Activated naive CD8-positive, alpha-beta T cell treated with anti-CD3 and anti-CD28 coated beads, Interleukin-2, amount 50 U/mL, for 16 hours (primary cell): ENCODE measurements around the gene IRF4.

Experiments
- DNase-seq: peaks from one replicate; pipeline ENCODE4 v3.0.0-alpha.2; 2020; ENCODE audit warnings: low read depth, low spot score

IRF4 gene

GRCh38 chr6:391559-392440, at the start of gene IRF4:
Gene IRF4, plus strand, starts transcription at chr6:391752. Its CDS starts 1,401 bp downstream, at chr6:393153.
- DNase-seq = peak; percentile 61

DNA sequence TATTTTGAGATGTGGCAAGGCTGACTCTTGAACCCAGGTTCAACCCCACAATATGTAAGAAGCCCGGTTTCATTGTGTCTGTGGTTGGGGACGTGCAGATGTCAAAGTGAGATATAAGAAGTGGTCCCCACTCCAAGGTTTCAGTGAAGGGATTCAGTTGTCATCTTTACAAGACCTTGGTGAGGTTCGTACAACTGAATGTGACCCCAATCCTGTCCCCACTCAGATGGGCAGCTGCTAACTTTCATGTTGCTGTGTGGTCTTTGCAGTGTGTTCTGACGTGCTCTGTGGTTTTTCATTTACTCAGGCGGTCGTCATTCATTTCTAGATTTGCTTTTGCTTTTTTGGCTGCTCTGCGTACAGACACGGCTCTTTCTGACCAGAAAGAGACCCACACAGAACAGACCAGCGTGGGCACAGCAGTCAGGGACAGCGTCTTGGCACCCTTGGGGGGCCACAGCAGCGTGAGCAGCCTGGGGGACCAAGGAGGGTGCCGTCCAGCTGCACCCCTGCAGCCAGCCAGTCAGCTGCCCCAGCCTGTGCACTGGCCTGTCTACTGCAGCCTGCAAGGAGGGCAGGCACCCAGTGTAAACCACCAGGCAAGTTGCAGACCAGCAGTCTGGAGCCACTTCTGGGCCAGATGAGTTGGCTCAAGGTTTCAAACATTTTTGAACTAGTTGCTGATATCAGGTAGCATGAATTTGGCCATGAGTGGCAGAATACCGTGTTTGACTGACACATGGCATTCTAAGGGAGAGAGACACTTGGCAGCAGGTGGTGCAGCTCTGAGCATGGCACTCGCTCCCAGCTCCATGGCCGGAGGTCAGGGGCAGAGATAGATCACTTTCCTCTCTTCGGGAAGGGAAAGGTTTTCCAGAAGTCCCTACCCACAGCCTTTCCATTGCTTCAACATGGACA, 49.4 kb upstream of the IRF4 start:
- DNase-seq = no peak

DNA sequence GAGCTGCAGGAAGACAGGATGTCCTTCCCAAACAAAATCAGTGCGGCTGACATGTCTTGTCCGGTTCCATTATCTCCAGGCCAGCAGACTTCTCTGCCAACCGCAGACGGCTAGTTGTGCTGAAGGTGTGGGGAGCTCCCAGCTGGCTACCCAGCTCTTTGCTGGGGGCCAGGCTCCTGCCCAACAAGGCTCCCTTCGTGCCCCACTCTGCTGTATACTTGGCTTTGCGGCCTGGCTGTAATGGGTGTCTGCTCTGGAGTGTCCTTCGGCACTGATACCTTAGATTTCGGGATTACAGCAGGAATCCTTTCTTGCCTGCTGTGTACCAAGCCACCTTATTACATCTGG, 48.7 kb upstream of the IRF4 start:
- DNase-seq = no peak

GRCh38 chr6:343226-343935, 48.2 kb upstream of the IRF4 start:
- no peak for DNase-seq

DNA sequence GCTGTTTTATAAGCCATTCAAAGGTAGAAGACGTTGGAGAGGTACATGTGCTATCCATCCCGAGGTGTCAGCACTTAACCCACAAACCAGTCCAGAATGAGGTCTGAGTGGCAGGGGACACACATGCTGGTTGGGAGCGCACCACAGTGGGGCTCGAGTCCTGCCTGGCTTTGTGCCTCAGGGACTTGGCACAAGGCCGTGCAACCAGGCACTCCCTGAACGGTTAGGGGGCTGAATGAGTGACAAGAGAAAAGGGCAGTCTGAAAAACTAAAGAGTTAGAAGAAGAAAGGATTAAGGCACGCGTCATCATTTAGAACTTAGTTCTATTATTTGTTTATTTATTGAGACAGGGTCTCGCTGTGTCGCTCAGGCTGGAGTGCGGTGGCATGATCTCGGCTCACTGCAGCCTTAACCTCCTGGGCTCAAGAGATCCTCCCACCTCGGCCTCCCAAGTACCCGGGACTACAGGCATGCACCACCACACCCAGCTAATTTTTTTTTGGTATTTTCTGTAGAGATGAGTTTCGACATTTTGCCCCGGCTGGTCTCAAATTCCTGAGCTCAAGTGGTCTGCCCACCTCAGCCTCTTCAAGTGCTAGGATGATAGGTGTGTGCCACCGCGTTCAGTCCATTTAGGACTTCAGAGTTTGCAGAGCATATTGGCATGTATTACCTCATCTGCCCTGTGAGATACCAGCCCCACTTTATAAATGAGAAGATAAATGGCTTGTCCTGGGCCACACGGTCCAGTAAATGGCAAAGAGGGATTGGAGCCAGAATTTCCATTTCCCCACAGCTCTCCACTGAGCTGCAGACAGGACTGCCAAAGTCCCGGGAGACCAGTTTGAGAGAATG, 47.4 kb upstream of the IRF4 start:
- no peak for DNase-seq

- DNase-seq = no peak
Measured at GRCh38 chr6:344816-345340, 46.7 kb upstream of the IRF4 start.

DNA sequence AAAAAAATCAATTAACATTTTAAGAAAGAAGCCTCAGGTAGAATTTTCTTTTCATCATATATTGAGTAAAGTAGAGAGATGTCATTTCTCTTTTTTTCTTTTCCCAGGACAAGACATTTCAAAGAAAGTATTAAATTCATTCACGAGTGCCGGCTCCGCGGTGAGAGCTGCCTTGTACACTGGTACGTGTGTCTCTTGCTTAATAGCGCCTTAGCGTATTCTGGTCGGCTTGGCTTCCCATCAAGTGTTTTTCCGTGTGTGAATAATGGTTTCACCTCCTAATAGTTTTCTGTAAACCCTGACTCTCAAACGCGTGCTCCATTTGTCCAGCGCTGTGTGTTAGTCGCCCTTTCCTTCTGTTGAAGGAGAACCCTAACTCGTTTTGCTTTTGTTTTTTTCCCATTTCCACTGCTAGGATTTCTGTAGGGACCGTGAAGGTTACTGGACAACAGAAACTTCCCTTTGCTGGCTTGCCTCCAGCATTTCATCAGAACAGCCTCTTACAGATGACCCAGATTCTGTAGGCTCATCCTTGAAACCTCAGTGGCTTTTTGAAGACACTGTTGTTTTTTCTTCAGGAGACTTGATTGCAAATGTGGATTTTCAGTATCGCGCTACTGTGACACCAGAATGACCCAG, 45.7 kb upstream of the IRF4 start:
- no peak for DNase-seq

DNA sequence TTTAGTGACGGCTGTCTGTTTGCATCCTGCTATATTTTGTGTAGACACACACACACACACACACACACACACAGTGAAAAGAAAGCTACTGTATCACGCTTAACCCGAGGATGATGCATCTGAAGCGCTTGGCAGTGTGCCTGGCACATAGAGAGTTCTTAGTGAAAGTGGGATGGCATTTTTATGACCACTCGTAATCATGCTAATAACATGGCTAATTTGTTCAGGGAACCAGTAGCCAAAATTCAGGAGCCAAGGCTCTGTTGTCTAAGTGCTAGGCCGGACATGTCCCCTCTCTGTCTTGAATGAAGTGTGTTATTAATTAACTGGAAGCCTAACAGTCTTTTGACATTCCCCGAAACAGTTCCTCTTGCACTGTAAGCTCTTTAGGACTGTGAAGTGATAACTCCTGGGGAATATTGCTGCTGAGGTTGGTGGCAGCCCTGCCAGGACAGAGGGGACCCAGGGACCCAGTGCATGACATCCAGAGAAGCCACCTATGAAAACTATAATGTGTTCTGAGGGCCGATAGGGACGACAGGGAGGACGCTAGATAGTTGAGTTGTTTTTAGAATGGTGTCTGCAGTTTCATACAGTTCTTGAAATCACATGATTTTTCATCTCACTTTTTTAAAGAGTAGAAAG, 45.0 kb upstream of the IRF4 start:
- DNase-seq = no peak

DNA sequence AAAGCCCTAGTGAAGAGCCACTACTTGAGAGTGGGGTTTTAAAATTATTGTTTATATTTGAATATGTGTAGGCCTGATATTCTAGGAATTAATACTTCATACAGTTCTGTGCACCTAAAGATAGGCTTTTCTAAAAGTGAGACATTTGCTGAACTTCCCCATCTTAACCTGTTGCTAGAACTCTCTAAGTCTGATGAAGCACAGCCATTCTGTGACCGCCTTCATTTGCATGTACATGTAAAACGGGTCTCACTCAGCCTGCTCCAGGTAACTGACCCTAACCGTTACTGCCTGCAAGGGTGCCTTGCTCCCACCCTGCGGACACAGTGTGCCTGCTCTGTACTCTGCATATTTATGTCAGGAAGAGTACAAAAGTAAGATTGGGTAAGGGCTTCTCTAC, 44.3 kb upstream of the IRF4 start:
- DNase-seq = no peak

DNA sequence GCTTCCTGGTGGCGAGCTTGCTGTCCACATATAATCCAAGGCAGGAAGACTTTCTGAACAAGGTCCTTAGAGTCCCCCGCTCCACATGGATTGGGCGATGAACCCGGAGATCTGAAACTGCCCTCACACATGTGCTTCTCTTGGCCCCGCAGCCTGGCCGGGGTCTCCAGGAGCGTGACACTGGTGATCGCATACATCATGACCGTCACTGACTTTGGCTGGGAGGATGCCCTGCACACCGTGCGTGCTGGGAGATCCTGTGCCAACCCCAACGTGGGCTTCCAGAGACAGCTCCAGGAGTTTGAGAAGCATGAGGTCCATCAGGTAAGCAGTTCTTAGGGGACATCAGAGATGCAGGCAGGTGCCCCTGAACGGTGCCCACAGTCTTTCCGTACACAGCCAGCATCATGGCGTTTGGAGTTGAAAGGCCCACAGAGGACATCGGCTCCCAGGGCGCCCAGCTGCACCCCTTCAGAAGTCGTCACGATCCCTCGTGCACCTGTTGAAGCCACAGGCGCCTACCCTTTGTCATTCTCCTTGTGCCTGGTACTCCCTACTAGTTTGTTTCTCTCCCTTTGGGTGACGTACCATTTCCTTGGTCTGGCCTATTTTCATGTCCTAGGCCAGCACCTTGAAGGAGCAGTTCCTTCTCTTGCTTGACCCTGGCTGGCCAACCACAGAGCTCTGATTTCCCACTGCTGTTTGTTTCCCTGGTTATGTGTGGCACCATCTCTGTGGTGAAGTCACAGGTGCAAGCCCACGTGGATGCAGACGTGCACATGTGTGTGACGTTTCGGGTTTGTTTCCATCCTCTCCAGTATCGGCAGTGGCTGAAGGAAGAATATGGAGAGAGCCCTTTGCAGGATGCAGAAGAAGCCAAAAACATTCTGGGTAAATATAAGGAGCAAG, 43.3 kb upstream of the IRF4 start:
- DNase-seq = no peak

DNA sequence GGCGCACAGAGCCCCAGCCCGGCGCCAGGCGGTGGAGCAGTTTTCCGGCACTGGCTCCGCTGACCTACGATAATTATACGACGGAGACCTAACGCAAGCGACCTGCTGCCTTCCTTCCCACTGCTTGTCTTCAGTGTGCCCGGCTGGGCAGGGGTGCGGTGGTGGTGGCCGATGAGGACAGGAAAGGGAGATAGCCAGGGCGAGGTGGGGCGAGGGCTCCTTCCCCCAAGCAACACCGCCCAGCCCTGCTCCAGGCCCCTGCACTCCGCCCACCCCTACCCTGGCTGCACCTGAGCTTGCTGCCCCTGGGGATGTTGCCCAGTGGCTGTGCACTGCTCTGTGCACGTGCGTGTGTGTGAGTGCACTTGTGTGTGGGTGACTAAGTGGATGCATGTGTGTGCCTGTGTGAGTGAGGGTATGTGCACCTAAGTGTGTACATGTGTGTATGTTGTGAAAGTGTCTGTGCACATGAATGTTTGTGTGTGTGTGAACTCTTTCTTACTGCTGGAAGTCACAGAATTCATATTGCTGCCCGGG, 42.6 kb upstream of the IRF4 start:
- no peak for DNase-seq

DNA sequence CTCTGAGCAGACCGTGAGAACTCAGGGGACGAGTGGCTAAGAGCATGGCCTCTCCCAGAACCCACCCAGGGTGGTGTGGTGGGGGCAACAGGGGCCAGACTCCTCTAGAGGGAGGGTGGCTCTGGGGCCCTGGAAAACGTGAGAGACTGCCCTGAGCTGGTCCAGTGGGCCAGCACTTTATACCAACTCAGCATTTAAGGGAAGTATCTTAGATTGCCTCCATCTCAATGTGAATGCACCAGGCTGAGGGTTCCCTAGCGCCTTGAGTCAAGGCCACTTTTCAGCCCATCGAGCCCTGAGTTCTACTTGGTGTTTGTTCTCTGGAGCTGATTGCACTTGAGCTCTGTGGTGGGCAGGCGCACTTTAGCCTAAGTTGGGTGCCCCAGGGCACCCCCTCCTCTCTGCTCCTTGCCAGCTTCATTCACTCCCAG, 42.0 kb upstream of the IRF4 start:
- DNase-seq = no peak

DNA sequence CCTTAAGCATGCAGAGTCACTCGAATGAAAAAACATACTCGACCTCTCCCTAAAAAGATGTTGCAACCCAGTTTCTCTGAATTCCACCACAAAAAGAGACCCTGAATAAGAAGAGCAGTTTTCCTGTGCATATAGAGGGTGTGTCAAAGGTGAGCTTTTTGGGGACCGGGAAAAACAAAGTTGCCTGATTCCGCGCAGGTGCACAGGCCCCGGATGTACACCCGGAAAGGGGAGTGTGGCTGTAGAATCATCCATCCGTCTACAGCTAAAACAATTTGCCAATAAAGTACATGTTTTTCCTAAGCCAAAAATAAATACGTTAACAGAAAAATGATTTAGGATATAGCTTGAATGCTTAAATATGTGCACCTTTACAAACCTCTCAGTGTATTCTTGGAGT, 41.2 kb upstream of the IRF4 start:
- no peak for DNase-seq

GRCh38 chr6:351011-351866, 40.3 kb upstream of the IRF4 start:
- DNase-seq = no peak

GRCh38 chr6:351867-352289, 39.7 kb upstream of the IRF4 start:
- no peak for DNase-seq

GRCh38 chr6:352474-352873, 39.1 kb upstream of the IRF4 start:
- DNase-seq = no peak

GRCh38 chr6:352896-353470, 38.6 kb upstream of the IRF4 start:
- no peak for DNase-seq
